GM12878 (cell line): ENCODE measurements around the gene SLC7A10. TPM values are rescaled to one million over a fixed set of nuclear protein-coding genes. Genes with fewer than 3 reads are reported as not detected.

Experiments
- ATAC-seq: fragments of 200-7000 bp; cut with Tn5 transposase; 3 replicates; pipeline ENCODE4 v1.9.1; 2020; ENCODE audit warnings: mild to moderate bottlenecking, moderate library complexity
- BruUV-seq: library from RNA; stranded (reverse); fragments of 400-500 nt; replicated peaks from 2 replicates; lab custom pipeline; 2021; lab: Mats Ljungman, UMichigan
- CTCF ChIA-PET: fragments of 300-600 bp; sonication (Branson Sonifier 250); formaldehyde crosslinking; extraction: SDS; loops from one replicate; lab custom pipeline; 2021; ENCODE audit warnings: inconsistent platforms; lab: Yijun Ruan, JAX
- POLR2A ChIA-PET: fragments of 350-600 bp; formaldehyde crosslinking; extraction: SDS; loops from one replicate; lab custom pipeline; 2021; ENCODE audit warnings: inconsistent platforms; lab: Charles Lee
- RAD21 ChIA-PET: fragments of 300-600 bp; sonication (Branson Sonifier 250); formaldehyde crosslinking; loops from one replicate; lab custom pipeline; 2023; ENCODE audit warnings: antibody characterized with exemption; ENCODE audit not compliant: unreplicated experiment; lab: Charles Lee
- SMC1A ChIA-PET: fragments of 300-600 bp; sonication (Branson Sonifier 250); formaldehyde crosslinking; loops from one replicate; lab custom pipeline; 2023; ENCODE audit not compliant: unreplicated experiment, uncharacterized antibody; lab: Charles Lee
- DNase-seq: peaks from one replicate; pipeline ENCODE4 v3.0.0-alpha.2; 2011; ENCODE audit warnings: low read depth, low spot score
- FAIRE-seq: peaks from 3 replicates; lab custom pipeline; 2011; peaks lifted over from hg19 to GRCh38; lab: Jason Lieb, UNC
- H2AFZ ChIP-seq: 2 replicates; pipeline ENCODE4 v1.6.0; 2011; ENCODE audit warnings: low read depth, low read length, control low read depth; ENCODE audit not compliant: control insufficient read depth
- H3K27ac ChIP-seq: 2 replicates; pipeline ENCODE4 v1.5.1; 2011; ENCODE audit warnings: control low read depth; ENCODE audit not compliant: control insufficient read depth, insufficient read depth
- H3K27me3 ChIP-seq, 2 experiments: replicated peaks in 1 of 2; 2 replicates each; pipeline versions ENCODE4 v1.6.0 to v1.6.1; 2011; ENCODE audit warnings: low read length in 1 of 2; ENCODE audit not compliant: control insufficient read depth in 2 of 2, insufficient read depth in 2 of 2
- H3K36me3 ChIP-seq, 2 experiments: 2 replicates each; pipeline ENCODE4 v1.5.1; 2011; ENCODE audit warnings: low read length in 1 of 2; ENCODE audit not compliant: control insufficient read depth in 2 of 2, insufficient read depth in 2 of 2
- H3K4me1 ChIP-seq: 2 replicates; pipeline ENCODE4 v1.6.1; 2011; ENCODE audit warnings: mild to moderate bottlenecking, low read length, moderate library complexity, mixed read lengths; ENCODE audit not compliant: control insufficient read depth, insufficient read depth
- H3K4me2 ChIP-seq: 2 replicates; pipeline ENCODE4 v1.6.0; 2011; ENCODE audit warnings: control low read depth; ENCODE audit not compliant: control insufficient read depth, insufficient read depth
- H3K4me3 ChIP-seq: fragments of 200-600 bp; sonication (generic); 2 replicates; pipeline ENCODE4 v1.5.1; 2016
- H3K79me2 ChIP-seq: 2 replicates; pipeline ENCODE4 v1.6.0; 2011; ENCODE audit warnings: low read length; ENCODE audit not compliant: control insufficient read depth, insufficient read depth
- H3K9ac ChIP-seq: 2 replicates; pipeline ENCODE4 v1.8.0; 2011; ENCODE audit warnings: low read length, control low read depth, mixed read lengths; ENCODE audit not compliant: control insufficient read depth, insufficient read depth
- H3K9me3 ChIP-seq: replicated peaks from 3 replicates; pipeline ENCODE4 v1.5.1; 2011; ENCODE audit warnings: mild to moderate bottlenecking, low read length; ENCODE audit not compliant: control insufficient read depth, insufficient read depth
- H4K20me1 ChIP-seq: 2 replicates; pipeline ENCODE4 v1.6.0; 2011; ENCODE audit not compliant: control insufficient read depth, insufficient read depth
- BACH1 ChIP-seq: fragments of 450-650 bp; IDR thresholded peaks from 2 replicates; pipeline ENCODE4 v1.6.1; 2017; ENCODE audit warnings: mild to moderate bottlenecking, borderline replicate concordance
- HSF1 ChIP-seq: fragments of 150-350 bp; IDR thresholded peaks from 2 replicates; pipeline ENCODE4 v1.6.1; 2014; ENCODE audit warnings: mild to moderate bottlenecking, low read depth, low read length
- IKZF1 ChIP-seq: fragments of 450-650 bp; conservative IDR thresholded peaks from 2 replicates; pipeline ENCODE4 v1.6.1; 2017; ENCODE audit warnings: antibody characterized with exemption, mild to moderate bottlenecking
- MXI1 ChIP-seq: fragments of 150-350 bp; IDR thresholded peaks from 2 replicates; pipeline ENCODE4 v1.6.1; 2011; ENCODE audit warnings: low read depth, mild to moderate bottlenecking, inconsistent platforms, low read length, improper control_type of control experiment
- NR2F1 ChIP-seq: fragments of 450-650 bp; conservative IDR thresholded peaks from 2 replicates; pipeline ENCODE4 v1.6.1; 2017; ENCODE audit warnings: mild to moderate bottlenecking
- POLR2AphosphoS2 ChIP-seq: IDR thresholded peaks from 2 replicates; pipeline ENCODE4 v1.6.1; 2011; ENCODE audit warnings: low read depth, mild to moderate bottlenecking, low read length, improper control_type of control experiment, moderate library complexity
- PRDM15 ChIP-seq: fragments of 450-650 bp; formaldehyde crosslinking; IDR thresholded peaks from 2 replicates; pipeline ENCODE4 v1.4.0; 2020; ENCODE audit warnings: mild to moderate bottlenecking, moderate library complexity
- RB1 ChIP-seq: fragments of 450-650 bp; formaldehyde crosslinking; IDR thresholded peaks from 2 replicates; pipeline ENCODE4 v1.6.1; 2017; ENCODE audit warnings: mild to moderate bottlenecking, borderline replicate concordance
- REST ChIP-seq: IDR thresholded peaks from 2 replicates; pipeline ENCODE4 v1.6.1; 2012; ENCODE audit warnings: mild to moderate bottlenecking, low read depth, low read length
- SREBF2 ChIP-seq: IDR thresholded peaks from 2 replicates; pipeline ENCODE4 v1.6.1; 2012; ENCODE audit warnings: mild to moderate bottlenecking, low read length
- ZNF207 ChIP-seq: fragments of 450-650 bp; IDR thresholded peaks from 2 replicates; pipeline ENCODE4 v1.6.1; 2014; ENCODE audit warnings: antibody characterized with exemption, mild to moderate bottlenecking, borderline replicate concordance
- ZSCAN29 ChIP-seq: fragments of 450-650 bp; IDR thresholded peaks from 2 replicates; pipeline ENCODE4 v1.6.1; 2017; ENCODE audit warnings: mild to moderate bottlenecking, moderate library complexity
- ZZZ3 ChIP-seq: IDR thresholded peaks from 2 replicates; pipeline ENCODE4 v1.6.1; 2011; ENCODE audit warnings: low read depth; ENCODE audit not compliant: control insufficient read depth, insufficient read length
- WGBS: methylation state at CpG from one replicate; pipeline ENCODE4 v1.1.6; 2016; ENCODE audit warnings: low lambda C conversion rate; ENCODE audit not compliant: insufficient replicate concordance, insufficient coverage; ENCODE audit errors: missing lambda C conversion rate; 5-methylcytosine and 5-hydroxymethylcytosine counted together
- in situ Hi-C: fragments of 300-500 bp; cut with MboI; formaldehyde crosslinking; loops from 9 replicates; pipeline ENCODE4 v1.14.3; 2018; ENCODE audit warnings: mixed read lengths
- intact Hi-C: fragments of 100-400 bp; cut with micrococcal nuclease; formaldehyde crosslinking; loops from one replicate; pipeline ENCODE4 v1.14.2; 2022; ENCODE audit not compliant: unreplicated experiment
- polyA plus RNA-seq, 11 experiments: library from polyadenylated mRNA; depleted of rRNA in 4 of 11; unstranded in 6 of 11; stranded (reverse) in 5 of 11; fragments of >200 nt; fragmentation: Nextera tagmentation in 4 of 11; fragmentation: Illumina TruSeq in 1 of 11; extraction: Ambion mirVana in 4 of 11; extraction: Trizol in 1 of 11; gene quantifications; 1 replicate in 1 of 11; 2 replicates in 10 of 11; pipeline versions ENCODE4 v1.2.1 to v1.2.3, GENCODE V29; 2011 to 2016; ENCODE audit warnings: inconsistent platforms in 2 of 11, missing spikeins in 2 of 11, low read depth in 1 of 11
- total RNA-seq, 4 experiments: library from RNA; depleted of rRNA in 3 of 4; stranded (reverse); fragments of >200 nt in 3 of 4; fragmentation: Illumina TruSeq in 1 of 4; extraction: Trizol in 1 of 4; gene quantifications; 2 replicates each; pipeline versions ENCODE4 v1.2.1 to v1.2.3, GENCODE V29; 2013 to 2021

Gene SLC7A10
- total and polyA plus RNA-seq, 10 of the 15 experiments (the other 5 are each of a cell fraction or from before 2014, with no cell fraction given): not detected

- no peak for TF ChIP-seq IKZF1
- TF ChIP-seq NR2F1: peak; percentile 93
- TF ChIP-seq MXI1: no peak
- TF ChIP-seq HSF1: no peak
- TF ChIP-seq ZSCAN29: no peak
- TF ChIP-seq POLR2AphosphoS2: no peak
- no peak for TF ChIP-seq SREBF2
- no peak for TF ChIP-seq REST
Measured at GRCh38 chr19:33219261-33219815, 6.3 kb downstream of the SLC7A10 start (continued).

- Histone ChIP-seq H3K9ac (no peak overlapping the region), H2AFZ (no peak overlapping the region), H3K4me3 (no peak overlapping the region), H3K4me2 (no peak overlapping the region), H3K27ac (no peak overlapping the region), H3K4me1 (no peaks in the 10 kb centered on the region), H3K27me3 (peaks cover 0 to 1% of the 10 kb centered on the region in 2 experiments; a peak in 3 of 4 replicates), H3K36me3 (no peaks in the 10 kb centered on the region), H4K20me1 (no peaks in the 10 kb centered on the region), H3K9me3 (no peaks in the 10 kb centered on the region), H3K79me2 (no peaks in the 10 kb centered on the region)
- intact Hi-C loops (no loop called here), in situ Hi-C loops (no loop called here)
- RAD21 ChIA-PET: no interaction called here
- 59% methylated on average over 8 of the region's 8 CpGs for WGBS
- no peak for DNase-seq
- no peak for ATAC-seq
- SMC1A ChIA-PET: no interaction called here
- POLR2A ChIA-PET: no interaction called here
- FAIRE-seq: no peak
- BruUV-seq: no TSS peak
- CTCF ChIA-PET: no interaction called here
- TF ChIP-seq PRDM15 (CRISPR knock-in tag) (no peak), ZZZ3 (no peak), RB1 (no peak), ZNF207 (no peak), BACH1 (no peak), HSF1 (no peak)
Measured at GRCh38 chr19:33217881-33218280, 7.8 kb downstream of the SLC7A10 start.
